ENCODE data around the gene DYNC1H1. TPM values are rescaled to one million over a fixed set of nuclear protein-coding genes. Genes with fewer than 3 reads are reported as not detected.

The DYNC1H1 gene
- total RNA-seq, 6 experiments from 2014 or later: 116 to 261 (median 161) TPM

GRCh38 chr14:102037686-102038085 lies 73.3 kb downstream of the DYNC1H1 start:
- H3K36me3 ChIP-seq: peaks cover 36 to 99% (median 60%) of the 10 kb centered on the region in 4 donors
- DNase-seq (no peak), ATAC-seq (no peak)
- H3K27me3 ChIP-seq: no peaks in the 10 kb centered on the region
- 50% methylated on average over 1 of the region's 1 CpG for WGBS (ENCODE audit: insufficient coverage, low coverage, low lambda C conversion rate, missing lambda C conversion rate)
- no peaks in the 10 kb centered on the region for H3K4me1 ChIP-seq
- H3K27ac ChIP-seq: no peak overlapping the region
- no peak overlapping the region for H3K4me3 ChIP-seq
- no peaks in the 10 kb centered on the region for H3K9me3 ChIP-seq
- intact Hi-C loops (cut with DNase I): no loop called here
- TF ChIP-seq, protein P1, sequence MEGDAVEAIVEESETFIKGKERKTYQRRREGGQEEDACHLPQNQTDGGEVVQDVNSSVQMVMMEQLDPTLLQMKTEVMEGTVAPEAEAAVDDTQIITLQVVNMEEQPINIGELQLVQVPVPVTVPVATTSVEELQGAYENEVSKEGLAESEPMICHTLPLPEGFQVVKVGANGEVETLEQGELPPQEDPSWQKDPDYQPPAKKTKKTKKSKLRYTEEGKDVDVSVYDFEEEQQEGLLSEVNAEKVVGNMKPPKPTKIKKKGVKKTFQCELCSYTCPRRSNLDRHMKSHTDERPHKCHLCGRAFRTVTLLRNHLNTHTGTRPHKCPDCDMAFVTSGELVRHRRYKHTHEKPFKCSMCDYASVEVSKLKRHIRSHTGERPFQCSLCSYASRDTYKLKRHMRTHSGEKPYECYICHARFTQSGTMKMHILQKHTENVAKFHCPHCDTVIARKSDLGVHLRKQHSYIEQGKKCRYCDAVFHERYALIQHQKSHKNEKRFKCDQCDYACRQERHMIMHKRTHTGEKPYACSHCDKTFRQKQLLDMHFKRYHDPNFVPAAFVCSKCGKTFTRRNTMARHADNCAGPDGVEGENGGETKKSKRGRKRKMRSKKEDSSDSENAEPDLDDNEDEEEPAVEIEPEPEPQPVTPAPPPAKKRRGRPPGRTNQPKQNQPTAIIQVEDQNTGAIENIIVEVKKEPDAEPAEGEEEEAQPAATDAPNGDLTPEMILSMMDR (IDR thresholded peaks at IDR 0.05): no peak
- TF ChIP-seq POLR2A (IDR thresholded peaks at IDR 0.05): no peak

DNA sequence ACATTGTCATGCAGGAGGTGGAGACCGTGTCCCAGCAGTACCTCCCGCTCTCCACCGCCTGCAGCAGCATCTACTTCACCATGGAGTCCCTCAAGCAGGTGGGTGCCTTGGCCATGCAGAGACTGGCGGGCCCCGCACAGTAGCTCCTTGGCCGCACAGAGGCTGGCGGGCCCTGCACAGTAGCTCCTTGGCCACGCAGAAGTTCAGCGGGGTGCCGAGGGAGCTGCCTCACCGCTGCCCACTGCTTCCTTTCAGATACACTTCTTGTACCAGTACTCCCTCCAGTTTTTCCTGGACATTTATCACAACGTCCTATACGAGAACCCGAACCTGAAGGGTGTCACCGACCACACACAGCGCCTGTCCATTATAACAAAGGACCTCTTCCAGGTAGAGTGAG lies 74.8 kb downstream of the DYNC1H1 start:
- no peak for DNase-seq

GRCh38 chr14:102040153-102040552 lies 75.8 kb downstream of the DYNC1H1 start:
- ATAC-seq (no peak), DNase-seq (no peak)
- Histone ChIP-seq H3K4me1 (no peaks in the 10 kb centered on the region), H3K27me3 (no peaks in the 10 kb centered on the region), H3K9me3 (no peaks in the 10 kb centered on the region), H3K27ac (no peak overlapping the region), H3K36me3 (peaks cover 27 to 99% (median 59%) of the 10 kb centered on the region in 4 donors), H3K4me3 (no peak overlapping the region)
- no peak for TF ChIP-seq POLR2A (IDR thresholded peaks at IDR 0.05)
- TF ChIP-seq, protein P1 (IDR thresholded peaks at IDR 0.05): no peak
- 93% methylated on average over 8 of the region's 13 CpGs for WGBS (ENCODE audit: insufficient coverage, low coverage, low lambda C conversion rate, missing lambda C conversion rate)
- intact Hi-C loops (cut with DNase I): no loop called here

More for the DNA sequence above, 74.8 kb downstream of the DYNC1H1 start:
- Histone ChIP-seq H3K9me3 (no peaks in the 10 kb centered on the region), H3K4me3 (no peak overlapping the region), H3K36me3 (peaks cover 27 to 99% (median 57%) of the 10 kb centered on the region in 4 donors), H3K4me1 (no peaks in the 10 kb centered on the region), H3K27ac (no peak overlapping the region), H3K27me3 (no peaks in the 10 kb centered on the region)
- no peak for TF ChIP-seq POLR2A (IDR thresholded peaks at IDR 0.05)
- TF ChIP-seq, protein P1 (IDR thresholded peaks at IDR 0.05): no peak
- intact Hi-C loops (cut with DNase I): no loop called here
- ATAC-seq: peak in 1 of 4 donors; percentile 12
- WGBS (ENCODE audit: insufficient coverage, low coverage, low lambda C conversion rate, missing lambda C conversion rate): 100% methylated on average over 1 of the region's 16 CpGs

DNA sequence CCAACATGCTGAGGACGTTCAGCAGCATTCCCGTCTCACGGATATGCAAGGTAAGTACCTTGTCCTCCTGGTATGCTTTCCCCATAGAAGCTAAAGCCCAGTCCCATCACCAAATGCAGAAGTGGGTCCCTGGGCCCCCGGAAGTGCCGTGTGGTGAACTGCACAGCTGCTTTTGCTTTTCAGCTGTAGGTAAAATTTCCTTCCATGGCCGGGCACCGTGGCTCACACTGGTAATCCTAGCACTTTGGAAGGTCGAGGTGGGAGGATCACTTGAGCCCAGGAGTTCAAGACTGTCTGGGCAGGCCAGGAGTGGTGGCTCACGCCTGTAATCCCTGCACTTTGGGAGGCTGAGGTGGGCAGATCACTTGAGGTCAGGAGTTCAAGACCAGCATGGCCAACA lies 78.3 kb downstream of the DYNC1H1 start:
- Histone ChIP-seq H3K27ac (no peak overlapping the region), H3K4me3 (no peak overlapping the region), H3K9me3 (no peaks in the 10 kb centered on the region), H3K4me1 (no peaks in the 10 kb centered on the region), H3K27me3 (no peaks in the 10 kb centered on the region), H3K36me3 (peaks cover 28 to 93% (median 60%) of the 10 kb centered on the region in 4 donors)
- ATAC-seq (no peak), DNase-seq (no peak)
- TF ChIP-seq, protein P1 (IDR thresholded peaks at IDR 0.05): no peak
- TF ChIP-seq POLR2A (IDR thresholded peaks at IDR 0.05): no peak
- intact Hi-C loops (cut with DNase I): no loop called here
- no CpG with 5 or more reads among the region's 9 CpGs for WGBS (ENCODE audit: insufficient coverage, low coverage, low lambda C conversion rate, missing lambda C conversion rate)
